Stimulated activated CD8-positive, alpha-beta memory T cell treated with anti-CD3 and anti-CD28 coated beads, Interleukin-4, amount 100 ng/mL, for 1 hour (primary cell): ENCODE results near the gene MFSD2B.
"Not testable (repeated sequence)": the region's sequence is repeated elsewhere in the genome, so short reads cannot be mapped to it uniquely, and the experiment has no call there.

ENCODE experiments used
- DNase-seq, 2 donors: peaks; one replicate each; pipeline ENCODE4 v3.0.0-alpha.2; 2020; ENCODE audit warnings: low read depth in 2 of 2, low spot score in 1 of 2

The MFSD2B gene

GRCh38 chr2:24009680-24010476 is at the start of gene MFSD2B:
Gene MFSD2B (plus strand): TSS chr2:24010085. CDS start chr2:24010097, 12 bp downstream.
- DNase-seq = no peak

GRCh38 chr2:23967846-23968245 is 42.0 kb upstream of the MFSD2B start:
- DNase-seq = no peak

GRCh38 chr2:23976883-23977282 is 33.0 kb upstream of the MFSD2B start:
- DNase-seq = no peak

GRCh38 chr2:23988371-23988770 is 21.5 kb upstream of the MFSD2B start:
- no peak for DNase-seq

GRCh38 chr2:23992931-23993330 is 17.0 kb upstream of the MFSD2B start:
- no peak for DNase-seq

GRCh38 chr2:23993736-23994269 is 16.1 kb upstream of the MFSD2B start:
- DNase-seq = no peak

- DNase-seq = no peak
These were observed 15.3 kb upstream of the MFSD2B start for GRCh38 chr2:23994567-23994966.

- no peak for DNase-seq
These were observed 2.2 kb upstream of the MFSD2B start for GRCh38 chr2:24007693-24008092.

GRCh38 chr2:24008672-24009366 is 1.1 kb upstream of the MFSD2B start:
- DNase-seq = no peak

GRCh38 chr2:24009367-24009679 is 562 bp upstream of the MFSD2B start:
- DNase-seq = no peak

- no peak for DNase-seq
These were observed 778 bp downstream of the MFSD2B start for GRCh38 chr2:24010477-24011249.

GRCh38 chr2:24011250-24012104 is 1.6 kb downstream of the MFSD2B start:
- DNase-seq = no peak

- no peak for DNase-seq
These were observed 2.8 kb downstream of the MFSD2B start for GRCh38 chr2:24012521-24013188.

GRCh38 chr2:24014902-24015301 is 5.0 kb downstream of the MFSD2B start:
- not testable (repeated sequence) for DNase-seq

- DNase-seq = no peak
These were observed 5.9 kb downstream of the MFSD2B start for GRCh38 chr2:24015562-24016375.

GRCh38 chr2:24016376-24016761 is 6.5 kb downstream of the MFSD2B start:
- no peak for DNase-seq

GRCh38 chr2:24016853-24017703 is 7.2 kb downstream of the MFSD2B start:
- no peak for DNase-seq

- DNase-seq = no peak
These were observed 7.8 kb downstream of the MFSD2B start for GRCh38 chr2:24017711-24018110.
